Neural cell (in vitro differentiated cells): Measurements from ENCODE around the gene UBAP2L. TPM values are rescaled to one million over a fixed set of nuclear protein-coding genes. Genes with fewer than 3 reads are reported as not detected.

Source experiments
- H2AFZ ChIP-seq: fragments of 200-600, 300-800 bp; sonication (generic), shearing (Covaris generic); 2 replicates; pipeline ENCODE4 v1.6.0; 2014; ENCODE audit warnings: low read depth, mild to moderate bottlenecking, antibody characterized with exemption, low read length, moderate library complexity
- H3F3A ChIP-seq: fragments of 200-600 bp; shearing (Covaris generic); 2 replicates; pipeline ENCODE4 v1.6.1; 2016; ENCODE audit warnings: mild to moderate bottlenecking, moderate library complexity, mixed read lengths, antibody characterized with exemption, low read length; ENCODE audit not compliant: insufficient read depth, poor library complexity, severe bottlenecking
- H3K27ac ChIP-seq: fragments of 200-600, 300-800 bp; sonication (generic), shearing (Covaris generic); 2 replicates; pipeline ENCODE4 v1.5.1; 2014; ENCODE audit warnings: mild to moderate bottlenecking, low read length, moderate library complexity
- H3K27me3 ChIP-seq: fragments of 300-800, 200-600 bp; sonication (generic), shearing (Covaris generic); 2 replicates; pipeline ENCODE4 v1.6.0; 2014; ENCODE audit warnings: mild to moderate bottlenecking, low read depth, low read length, moderate library complexity; ENCODE audit not compliant: insufficient read depth
- H3K36me3 ChIP-seq: fragments of 300-800, 200-600 bp; sonication (generic), shearing (Covaris generic); 2 replicates; pipeline ENCODE4 v1.5.1; 2014; ENCODE audit warnings: mild to moderate bottlenecking, antibody characterized with exemption, low read length, moderate library complexity; ENCODE audit not compliant: insufficient read depth
- H3K4me2 ChIP-seq: fragments of 300-800, 200-600 bp; sonication (generic), shearing (Covaris generic); 2 replicates; pipeline ENCODE4 v1.6.0; 2014; ENCODE audit warnings: mild to moderate bottlenecking, low read length
- H3K4me3 ChIP-seq: fragments of 300-800, 200-600 bp; sonication (generic), shearing (Covaris generic); 2 replicates; pipeline ENCODE4 v1.5.1; 2014; ENCODE audit warnings: mild to moderate bottlenecking, low read length, moderate library complexity
- H3K79me2 ChIP-seq: fragments of 200-600 bp; shearing (Covaris generic); replicated peaks from 2 replicates; pipeline ENCODE4 v1.6.0; 2014; ENCODE audit warnings: mild to moderate bottlenecking, low read length, moderate library complexity; ENCODE audit not compliant: insufficient read depth
- H3K9ac ChIP-seq: fragments of 300-800, 200-600 bp; sonication (generic), shearing (Covaris generic); 2 replicates; pipeline ENCODE4 v1.6.1; 2016; ENCODE audit warnings: mild to moderate bottlenecking, low read length, mixed read lengths
- H3K9me2 ChIP-seq: fragments of 200-600 bp; shearing (Covaris generic); 2 replicates; pipeline ENCODE4 v1.6.1; 2016; ENCODE audit warnings: mild to moderate bottlenecking, low read length, mixed read lengths; ENCODE audit not compliant: insufficient read depth
- H3K9me3 ChIP-seq: fragments of 200-600, 300-800 bp; sonication (generic), shearing (Covaris generic); 2 replicates; pipeline ENCODE4 v1.6.1; 2016; ENCODE audit warnings: mild to moderate bottlenecking, mixed run types, low read length, moderate library complexity, mixed read lengths
- H4K20me1 ChIP-seq: fragments of 200-600 bp; shearing (Covaris generic); 2 replicates; pipeline ENCODE4 v1.6.1; 2016; ENCODE audit warnings: mild to moderate bottlenecking, mixed run types; ENCODE audit not compliant: insufficient read depth
- CTCF ChIP-seq: fragments of 450-650 bp; IDR thresholded peaks from 2 replicates; pipeline ENCODE4 v1.5.1; 2014; ENCODE audit warnings: antibody characterized with exemption, mild to moderate bottlenecking, moderate library complexity; ENCODE audit not compliant: poor library complexity, severe bottlenecking
- EP300 ChIP-seq: fragments of 450-650 bp; conservative IDR thresholded peaks from 2 replicates; pipeline ENCODE4 v1.6.1; 2014; ENCODE audit warnings: antibody characterized with exemption, mild to moderate bottlenecking, moderate library complexity; ENCODE audit not compliant: poor library complexity, severe bottlenecking
- EZH2 ChIP-seq: fragments of 200-600, 300-800 bp; shearing (Covaris generic), sonication (generic); IDR thresholded peaks from 2 replicates; pipeline ENCODE4 v1.6.1; 2014; ENCODE audit warnings: antibody characterized with exemption, low read length, borderline replicate concordance, mild to moderate bottlenecking; ENCODE audit not compliant: insufficient read depth, poor library complexity, severe bottlenecking
- MXI1 ChIP-seq: fragments of 450-650 bp; conservative IDR thresholded peaks from 2 replicates; pipeline ENCODE4 v1.6.1; 2014; ENCODE audit warnings: antibody characterized with exemption, mild to moderate bottlenecking; ENCODE audit not compliant: poor library complexity, severe bottlenecking
- POLR2AphosphoS5 ChIP-seq: IDR thresholded peaks from 2 replicates; pipeline ENCODE4 v1.6.1; 2012
- RAD21 ChIP-seq: fragments of 450-650 bp; conservative IDR thresholded peaks from 2 replicates; pipeline ENCODE4 v1.6.1; 2014; ENCODE audit warnings: antibody characterized with exemption, mild to moderate bottlenecking, moderate library complexity
- REST ChIP-seq: IDR thresholded peaks from 2 replicates; pipeline ENCODE4 v1.6.1; 2012; ENCODE audit warnings: borderline replicate concordance
- SMC3 ChIP-seq: fragments of 450-650 bp; conservative IDR thresholded peaks from 2 replicates; pipeline ENCODE4 v1.6.1; 2014; ENCODE audit warnings: antibody characterized with exemption, mild to moderate bottlenecking, moderate library complexity; ENCODE audit not compliant: poor library complexity
- TAF1 ChIP-seq: IDR thresholded peaks from 2 replicates; pipeline ENCODE4 v1.6.1; 2012; ENCODE audit warnings: low read depth
- polyA plus RNA-seq: library from polyadenylated mRNA; depleted of rRNA; stranded (reverse); fragments of >200 nt; gene quantifications from 2 replicates; pipeline ENCODE4 v1.2.3, GENCODE V29; 2014

Gene UBAP2L
- polyA plus RNA-seq, 1 donor from 2014 or later, result 44.7 TPM

- no peaks in the 10 kb centered on the region for H3F3A ChIP-seq
- H3K4me3 ChIP-seq, result no peak overlapping the region
- H3K27me3 ChIP-seq, result no peaks in the 10 kb centered on the region
- H3K79me2 ChIP-seq, result peaks cover 10% of the 10 kb centered on the region
- H3K9ac ChIP-seq, result no peak overlapping the region
- H4K20me1 ChIP-seq, result no peaks in the 10 kb centered on the region
- no peaks in the 10 kb centered on the region for H3K9me2 ChIP-seq
- H3K4me2 ChIP-seq, result no peak overlapping the region
- peaks cover 5% of the 10 kb centered on the region for H3K36me3 ChIP-seq
- no peak overlapping the region for H2AFZ ChIP-seq
- no peak overlapping the region for H3K27ac ChIP-seq
- H3K9me3 ChIP-seq, result no peaks in the 10 kb centered on the region
- TF ChIP-seq MXI1 (no peak), CTCF (no peak), EZH2 (no peak), REST (no peak), TAF1 (no peak), POLR2AphosphoS5 (no peak), SMC3 (no peak), EP300 (no peak), RAD21 (no peak)
Measured at GRCh38 chr1:154212083-154212482, 8.7 kb upstream of the UBAP2L start.

- no peaks in the 10 kb centered on the region for H3K9me2 ChIP-seq
- no peak overlapping the region for H3K27ac ChIP-seq
- no peaks in the 10 kb centered on the region for H3K9me3 ChIP-seq
- H3K36me3 ChIP-seq, result no peaks in the 10 kb centered on the region
- no peaks in the 10 kb centered on the region for H3K27me3 ChIP-seq
- no peaks in the 10 kb centered on the region for H3F3A ChIP-seq
- H3K79me2 ChIP-seq, result peaks cover 22% of the 10 kb centered on the region
- H4K20me1 ChIP-seq, result no peaks in the 10 kb centered on the region
- no peak overlapping the region for H2AFZ ChIP-seq
- H3K4me2 ChIP-seq, result no peak overlapping the region
- TF ChIP-seq SMC3 (no peak), MXI1 (no peak), POLR2AphosphoS5 (no peak), TAF1 (no peak), REST (no peak), RAD21 (no peak), CTCF (no peak), EZH2 (no peak), EP300 (no peak)
- H3K9ac ChIP-seq, result no peak overlapping the region
- no peak overlapping the region for H3K4me3 ChIP-seq
Measured at GRCh38 chr1:154213274-154213673, 7.5 kb upstream of the UBAP2L start.
